Left forelimb (tissue), 1 donor: Measurements from ENCODE around the gene GSTA4.
A peak's percentile ranks its signal among the peaks of the same experiment; 100 is the strongest.

ENCODE experiments used
- DNase-seq: peaks from one replicate; pipeline ENCODE4 v3.0.0-alpha.2; 2018; ENCODE audit warnings: low spot score

The GSTA4 gene

GRCh38 chr6:52995089-52995912, at the start of gene GSTA4:
GSTA4 (minus strand) TSS chr6:52995284; CDS start chr6:52994243, 1,041 bp downstream.
- peak; percentile 97 for DNase-seq

GRCh38 chr6:53044572-53044971, 49.5 kb upstream of the GSTA4 start:
- no peak for DNase-seq

GRCh38 chr6:53044071-53044470, 49.0 kb upstream of the GSTA4 start:
- DNase-seq: no peak

- no peak for DNase-seq
These were observed 48.5 kb upstream of the GSTA4 start for GRCh38 chr6:53043581-53043980.

- no peak for DNase-seq
These were observed 47.0 kb upstream of the GSTA4 start for GRCh38 chr6:53042112-53042511.

- no peak for DNase-seq
These were observed 46.3 kb upstream of the GSTA4 start for GRCh38 chr6:53041356-53041755.

- no peak for DNase-seq
These were observed 43.5 kb upstream of the GSTA4 start for GRCh38 chr6:53038596-53038995.

- no peak for DNase-seq
These were observed 43.1 kb upstream of the GSTA4 start for GRCh38 chr6:53038141-53038540.

- DNase-seq: no peak
These were observed 40.6 kb upstream of the GSTA4 start for GRCh38 chr6:53035549-53036213.

GRCh38 chr6:53033764-53034163, 38.7 kb upstream of the GSTA4 start:
- no peak for DNase-seq

- DNase-seq: no peak
These were observed 37.8 kb upstream of the GSTA4 start for GRCh38 chr6:53032849-53033248.

GRCh38 chr6:53031281-53031680, 36.2 kb upstream of the GSTA4 start:
- no peak for DNase-seq

- no peak for DNase-seq
These were observed 34.7 kb upstream of the GSTA4 start for GRCh38 chr6:53029761-53030160.

GRCh38 chr6:53029257-53029656, 34.2 kb upstream of the GSTA4 start:
- no peak for DNase-seq

- no peak for DNase-seq
These were observed 33.4 kb upstream of the GSTA4 start for GRCh38 chr6:53028467-53028866.

GRCh38 chr6:53027131-53027718, 32.1 kb upstream of the GSTA4 start:
- no peak for DNase-seq

- no peak for DNase-seq
These were observed 31.4 kb upstream of the GSTA4 start for GRCh38 chr6:53026526-53026925.

- DNase-seq: no peak
These were observed 28.2 kb upstream of the GSTA4 start for GRCh38 chr6:53023323-53023722.

GRCh38 chr6:53020005-53020744, 25.1 kb upstream of the GSTA4 start:
- no peak for DNase-seq

- DNase-seq: no peak
These were observed 23.4 kb upstream of the GSTA4 start for GRCh38 chr6:53018446-53018845.

- no peak for DNase-seq
These were observed 20.4 kb upstream of the GSTA4 start for GRCh38 chr6:53015486-53015885.

- no peak for DNase-seq
These were observed 19.7 kb upstream of the GSTA4 start for GRCh38 chr6:53014744-53015143.
